Activated CD8-positive, alpha-beta memory T cell treated with anti-CD3 and anti-CD28 coated beads for 4 hours (primary cell): ENCODE measurements around the gene OR2V1.
A peak's percentile ranks its signal among the peaks of the same experiment; 100 is the strongest.
"Not testable (repeated sequence)": the region's sequence is repeated elsewhere in the genome, so short reads cannot be mapped to it uniquely, and the experiment has no call there.

Source experiments
- DNase-seq, 2 donors: peaks; one replicate each; pipeline ENCODE4 v3.0.0-alpha.2; 2020; ENCODE audit warnings: low read depth in 2 of 2

The OR2V1 gene, protein sequence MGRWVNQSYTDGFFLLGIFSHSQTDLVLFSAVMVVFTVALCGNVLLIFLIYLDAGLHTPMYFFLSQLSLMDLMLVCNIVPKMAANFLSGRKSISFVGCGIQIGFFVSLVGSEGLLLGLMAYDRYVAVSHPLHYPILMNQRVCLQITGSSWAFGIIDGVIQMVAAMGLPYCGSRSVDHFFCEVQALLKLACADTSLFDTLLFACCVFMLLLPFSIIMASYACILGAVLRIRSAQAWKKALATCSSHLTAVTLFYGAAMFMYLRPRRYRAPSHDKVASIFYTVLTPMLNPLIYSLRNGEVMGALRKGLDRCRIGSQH

DNA sequence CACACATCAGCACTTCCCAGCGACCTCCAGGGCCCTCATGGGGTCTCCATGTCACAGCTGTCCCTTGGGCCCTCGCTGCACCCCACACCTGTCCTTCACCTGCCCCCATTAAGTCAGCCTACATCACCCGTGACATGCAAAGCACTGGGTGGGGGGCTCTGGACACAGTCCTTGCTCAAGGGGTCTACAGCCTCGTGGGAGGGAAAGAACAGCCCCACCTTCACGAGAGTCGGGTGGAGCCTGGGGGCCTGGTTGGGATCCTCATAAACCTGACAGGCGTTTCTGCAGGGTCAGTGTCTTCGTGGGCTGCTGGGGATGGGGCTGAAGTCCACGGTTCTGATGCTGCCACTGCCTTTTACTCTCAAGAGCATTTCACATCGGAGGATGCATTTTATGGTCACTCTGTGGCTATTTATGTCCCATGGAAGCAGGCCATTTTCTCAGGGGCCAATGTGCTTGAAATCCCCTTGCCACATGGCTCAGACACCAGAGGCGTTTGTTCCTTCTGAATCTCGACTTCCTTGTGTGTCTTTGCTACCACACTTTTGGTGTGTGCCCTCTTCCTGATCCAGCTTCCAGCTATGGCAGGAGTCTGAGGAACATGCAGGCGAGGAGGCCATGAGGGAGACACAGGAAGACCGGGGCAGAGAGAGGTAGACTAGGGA, at the start of gene OR2V1:
Gene OR2V1, minus strand, starts transcription at position 338 of the 665 bp plus-strand sequence. CDS start 5,865 bp downstream, outside the sequence.
- DNase-seq, result no peak

DNA sequence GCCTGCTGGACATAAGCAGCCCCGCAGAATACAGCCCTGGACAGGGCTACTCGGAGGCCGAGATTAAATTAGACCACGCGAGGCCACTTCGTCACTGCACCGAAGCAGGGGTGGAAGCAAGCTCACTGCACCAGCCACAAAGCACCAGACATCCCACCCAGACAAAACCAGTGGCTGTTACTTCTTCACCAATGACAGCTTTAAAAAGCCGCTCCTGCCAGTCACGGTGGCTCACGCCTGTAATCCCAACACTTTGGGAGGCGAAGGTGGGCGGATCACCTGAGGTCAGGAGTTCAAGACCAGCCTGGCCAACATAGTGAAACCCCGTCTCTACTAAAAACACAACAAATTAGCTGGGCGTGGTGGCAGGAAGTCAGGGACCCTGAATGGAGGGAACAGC, 46.6 kb upstream of the OR2V1 start:
- DNase-seq, result not testable (repeated sequence)

DNA sequence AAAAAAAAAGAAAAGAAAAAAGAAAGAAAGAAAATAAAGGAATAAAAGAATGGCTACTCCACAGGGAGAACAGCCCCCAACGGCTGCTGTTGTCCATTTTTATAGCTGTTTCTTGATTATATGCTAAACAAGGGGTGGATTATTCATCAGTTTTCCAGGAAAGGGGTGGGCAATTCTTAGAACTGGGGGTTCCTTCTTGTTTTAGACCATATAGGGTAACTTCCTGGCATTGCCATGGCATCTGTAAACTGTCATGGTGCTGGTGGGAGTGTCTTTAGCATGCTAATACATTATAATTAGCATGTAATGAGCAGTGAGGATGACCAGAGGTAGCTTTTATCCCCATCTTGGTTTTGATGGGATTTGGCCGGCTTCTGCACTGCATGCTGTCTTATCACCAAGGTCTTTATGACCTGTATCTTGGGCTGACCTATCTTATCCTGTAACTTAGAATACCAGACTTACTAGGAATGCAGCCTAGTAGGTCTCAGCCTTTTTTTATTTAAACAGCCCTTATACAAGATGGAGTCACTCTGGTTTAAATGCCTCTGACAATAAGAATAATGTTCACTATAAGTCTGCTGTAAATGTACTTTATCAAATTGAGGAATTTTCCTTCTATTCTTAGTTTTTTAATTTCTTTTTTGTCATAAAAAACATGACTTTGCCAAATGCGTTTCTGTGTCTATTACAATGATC, 45.4 kb upstream of the OR2V1 start:
- no peak for DNase-seq

DNA sequence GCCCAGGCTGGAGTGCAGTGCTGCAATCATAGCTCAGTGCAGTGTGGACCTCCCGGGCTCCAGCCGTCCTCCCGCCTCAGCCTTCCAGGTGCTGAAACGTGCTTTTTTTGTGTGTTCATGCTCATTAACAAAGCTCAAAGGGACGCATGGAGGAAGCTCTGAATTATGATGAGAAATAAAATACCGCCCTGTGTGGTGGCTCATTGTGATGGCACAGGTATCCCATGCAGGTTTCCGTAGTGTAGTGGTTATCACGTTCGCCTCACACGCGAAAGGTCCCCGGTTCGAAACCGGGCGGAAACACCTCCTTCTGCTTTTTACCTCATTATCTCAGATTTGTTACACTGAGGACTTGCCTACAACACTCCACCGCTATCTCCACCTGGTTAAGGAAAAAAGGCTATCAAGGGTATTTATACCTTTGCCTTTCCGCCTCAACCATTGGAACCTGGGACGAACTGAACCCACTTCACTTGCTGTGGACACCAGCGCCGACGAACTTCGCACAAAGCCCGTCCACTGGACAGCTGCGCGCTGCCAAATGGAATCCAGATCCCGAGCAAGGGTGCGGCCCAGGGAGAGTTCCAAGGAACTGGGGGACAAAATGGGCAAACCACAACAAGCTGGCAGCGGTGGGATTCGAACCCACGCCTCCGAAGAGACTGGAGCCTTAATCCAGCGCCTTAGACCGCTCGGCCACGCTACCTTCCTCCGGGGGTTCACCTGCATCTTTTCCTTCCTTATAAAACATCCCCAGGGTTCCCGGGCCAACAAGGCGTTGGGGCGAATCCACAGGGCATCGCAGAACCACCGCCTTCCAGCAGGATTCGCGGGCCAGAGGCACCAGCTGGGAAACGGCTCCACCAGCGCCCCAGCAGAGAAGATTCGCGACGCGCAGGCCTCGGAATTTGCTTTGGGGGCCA, 42.7 kb upstream of the OR2V1 start:
- DNase-seq, result peak in 1 of 2 donors; percentile 20

DNA sequence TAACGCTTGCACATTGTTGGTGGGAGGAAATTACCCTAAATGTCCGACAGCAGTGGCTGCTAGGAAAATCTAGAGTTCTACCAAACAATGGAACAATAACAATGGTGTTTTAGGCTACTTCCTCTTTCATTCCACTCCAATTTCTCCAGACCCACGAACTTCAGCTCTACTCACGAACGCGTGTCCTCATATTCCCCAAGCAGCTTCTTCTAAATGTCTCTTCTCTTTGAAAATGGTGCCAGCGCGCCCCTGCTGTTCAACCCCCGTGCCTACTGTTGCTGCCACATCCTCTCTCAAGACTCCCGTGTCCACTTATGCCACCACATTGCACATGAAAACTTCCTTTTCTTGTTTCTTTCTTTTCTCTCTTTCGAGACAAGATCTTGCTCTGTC, 42.1 kb upstream of the OR2V1 start:
- peak in 1 of 2 donors; percentile 65 for DNase-seq

DNA sequence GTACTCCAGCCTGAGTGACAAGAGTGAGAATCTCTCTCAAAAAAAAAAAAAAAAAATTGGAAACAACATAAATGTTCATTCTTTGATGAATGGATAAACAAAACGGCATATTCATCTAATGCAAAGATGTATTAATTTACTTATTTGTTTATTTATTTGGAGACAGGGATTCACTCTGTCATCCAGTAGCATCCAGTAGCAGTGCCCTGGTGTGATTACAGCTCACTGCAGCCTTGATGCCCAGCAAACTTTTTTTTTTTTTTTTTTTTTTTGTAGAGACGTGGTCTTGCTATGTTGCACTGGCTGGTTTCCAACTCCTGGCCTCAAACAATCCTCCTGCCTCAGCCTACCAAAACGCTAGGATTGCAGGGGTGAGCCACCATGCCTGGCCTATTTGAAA, 40.8 kb upstream of the OR2V1 start:
- no peak for DNase-seq

DNA sequence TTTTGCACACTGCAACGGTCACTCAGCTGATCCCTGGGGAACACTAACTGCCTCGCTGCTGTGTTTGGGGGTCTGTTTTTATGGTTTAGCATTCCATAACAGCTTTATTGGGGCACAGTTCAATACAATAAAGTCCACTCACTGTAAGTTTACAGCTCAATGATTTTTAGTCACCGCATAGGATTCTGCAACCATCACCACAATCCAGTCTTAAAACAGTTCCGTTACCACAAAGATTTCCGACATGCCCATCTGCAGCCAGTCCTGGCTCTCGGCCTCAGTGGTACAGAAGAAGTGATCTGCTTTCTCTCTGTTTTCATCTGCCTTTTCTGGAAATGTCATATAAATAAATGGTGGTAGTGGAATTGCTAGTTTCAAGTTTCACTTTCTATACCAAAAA, 40.0 kb upstream of the OR2V1 start:
- DNase-seq, result no peak

DNA sequence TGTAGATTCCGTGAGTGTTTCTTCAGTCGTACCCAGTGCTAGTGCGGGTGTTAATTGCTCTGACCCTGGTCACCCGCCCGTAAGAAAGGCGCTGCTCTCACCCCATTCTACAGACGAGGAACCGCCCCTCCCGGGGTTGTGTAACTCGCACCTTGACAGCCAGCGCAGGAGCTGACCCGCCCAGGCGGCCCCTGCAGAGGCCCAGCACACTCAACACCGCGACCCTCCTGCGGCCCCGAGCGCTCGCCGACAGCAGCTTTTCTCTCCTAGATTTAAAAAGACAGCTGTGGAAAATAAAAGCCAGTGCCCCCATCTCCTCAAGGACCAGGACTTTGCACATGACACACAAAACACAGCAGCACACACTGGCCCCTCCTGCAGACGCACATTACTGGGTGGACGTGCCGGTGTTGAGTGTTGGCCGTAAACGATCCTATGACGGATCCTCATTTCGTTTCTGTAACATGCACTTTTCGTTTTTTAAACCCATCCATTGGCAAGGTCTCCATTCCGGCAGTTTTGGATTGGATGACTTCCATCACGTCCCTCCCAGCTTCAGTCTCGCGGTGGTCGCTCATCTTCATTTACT, 39.4 kb upstream of the OR2V1 start:
- no peak for DNase-seq

DNA sequence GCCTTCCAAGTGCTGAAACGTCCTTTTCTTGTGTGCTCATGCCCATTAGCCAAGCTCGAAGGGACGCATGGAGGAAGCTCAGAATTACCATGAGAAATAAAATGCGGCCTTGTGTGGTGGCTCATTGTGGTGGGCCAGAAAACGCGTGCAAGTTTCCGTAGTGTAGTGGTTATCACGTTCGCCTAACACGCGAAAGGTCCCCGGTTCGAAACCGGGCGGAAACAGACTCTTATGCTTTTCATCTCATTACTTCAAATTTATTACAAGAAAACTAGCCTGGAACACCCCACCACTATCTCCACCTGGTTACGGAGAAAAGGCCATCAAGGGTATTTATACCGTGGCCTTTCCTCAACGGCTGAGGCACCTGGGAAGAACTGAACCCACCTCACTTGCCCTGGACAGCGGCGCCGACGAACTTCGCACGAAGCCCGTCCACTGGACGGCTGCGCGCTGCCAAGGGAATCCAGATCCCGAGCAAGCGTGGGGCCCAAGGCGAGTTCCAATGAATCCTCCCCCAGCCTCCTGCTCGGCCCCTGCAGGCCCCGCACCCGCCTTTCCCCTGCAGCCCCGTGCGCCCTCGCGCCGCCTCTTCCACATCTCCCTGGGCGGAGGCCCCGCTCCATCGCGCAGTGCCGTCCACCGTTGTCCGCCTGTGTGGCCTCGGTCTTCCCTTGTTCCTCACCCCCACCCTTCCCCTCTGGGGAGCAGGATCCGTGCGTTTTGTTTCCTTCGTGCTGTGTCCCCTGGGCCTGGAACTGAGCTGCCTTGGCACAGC, 38.7 kb upstream of the OR2V1 start:
- DNase-seq, result peak; percentile 45 to 57

DNA sequence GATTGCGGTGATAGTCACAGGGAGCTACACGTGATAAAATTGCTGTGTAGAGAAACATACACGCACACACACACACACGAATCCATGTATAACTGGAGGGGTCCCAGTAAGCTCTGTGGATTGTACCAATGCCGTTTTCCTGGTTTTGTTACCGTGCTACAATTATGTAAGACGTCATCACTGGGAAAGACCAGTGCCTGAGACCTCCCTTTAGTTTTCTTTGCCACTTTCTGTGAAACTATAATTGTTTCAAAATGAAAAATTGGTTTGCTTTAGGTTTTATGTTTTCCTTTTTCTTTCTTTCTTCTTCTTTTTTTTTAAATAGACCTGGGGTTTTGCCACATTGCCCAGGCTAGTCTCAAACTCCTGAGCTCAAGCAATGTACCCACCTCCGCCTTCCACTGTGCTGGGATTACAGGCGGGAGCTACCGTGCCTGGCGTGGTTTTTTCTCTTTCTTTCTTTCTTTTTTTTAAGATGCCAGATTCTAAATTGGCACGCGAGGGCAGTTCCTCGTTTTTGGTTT, 37.7 kb upstream of the OR2V1 start:
- DNase-seq, result no peak

DNA sequence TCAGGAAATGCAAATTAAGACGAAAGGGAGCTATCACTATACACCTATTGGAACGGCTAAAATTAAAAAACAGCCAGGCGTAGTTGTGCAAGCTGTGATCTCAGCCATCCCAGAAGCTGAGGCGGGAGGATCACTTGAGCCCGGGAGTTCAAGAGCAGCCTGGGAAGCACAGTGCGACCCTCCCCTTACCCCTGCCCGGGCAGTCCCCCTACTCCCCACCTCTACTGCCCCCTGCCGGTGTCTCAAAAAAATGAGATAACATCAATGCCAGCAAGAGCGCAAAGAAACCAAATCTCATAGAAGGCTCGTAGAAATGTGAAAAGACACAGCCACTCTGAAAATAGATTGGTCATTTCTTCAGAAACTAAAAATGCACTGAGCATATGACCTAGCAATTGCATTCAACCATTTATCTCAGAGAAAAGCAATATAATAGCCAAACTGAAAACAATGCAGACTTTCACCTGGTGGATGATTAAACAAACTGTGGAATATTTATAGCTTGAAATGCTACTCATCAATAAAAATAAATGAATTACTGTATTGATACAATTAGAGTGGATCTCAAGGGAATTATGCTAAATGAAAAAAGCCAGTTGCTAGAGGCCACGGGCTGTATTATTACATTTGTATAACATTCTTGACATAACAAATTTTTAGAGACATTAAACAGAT, 37.0 kb upstream of the OR2V1 start:
- no peak for DNase-seq

DNA sequence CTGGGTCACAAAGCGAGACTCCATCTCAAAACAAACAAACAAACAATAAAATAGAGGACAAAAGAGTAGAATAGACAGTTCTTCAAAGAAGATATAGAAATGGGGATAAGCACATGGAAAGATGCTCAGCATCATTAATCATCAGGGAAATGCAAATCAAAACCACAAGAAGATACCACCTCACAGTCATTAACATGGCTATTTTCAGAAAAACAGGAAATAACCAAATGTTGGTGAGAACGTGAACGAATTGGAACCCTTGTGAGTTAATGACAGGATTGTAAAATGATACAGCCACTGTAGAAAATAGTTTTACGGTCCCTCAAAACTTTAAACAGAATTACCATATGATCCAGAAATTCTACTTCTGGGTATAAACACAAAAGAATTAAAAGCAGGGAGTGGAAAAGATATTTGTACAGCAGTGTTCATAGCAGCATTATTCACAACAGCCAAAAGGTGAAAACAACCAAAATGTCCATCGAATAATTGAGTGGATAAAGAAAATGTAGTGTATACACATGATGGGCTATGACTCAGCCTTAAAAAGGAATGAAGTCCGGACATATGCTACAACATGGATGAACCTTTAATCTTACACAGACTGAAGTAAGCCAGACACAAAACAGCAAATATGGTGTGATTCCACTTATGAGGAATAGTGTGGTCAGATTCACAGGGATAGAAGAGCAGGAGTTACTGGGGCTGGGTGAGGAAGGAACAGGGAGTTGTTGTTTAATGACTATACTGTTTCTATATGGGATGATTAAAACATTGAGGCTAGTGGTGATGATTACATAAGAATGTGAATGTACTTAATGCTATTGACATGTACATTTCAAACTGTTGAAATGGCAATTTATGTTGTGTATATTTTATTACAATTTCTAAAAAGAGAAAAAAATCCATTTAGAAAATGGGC, 36.1 kb upstream of the OR2V1 start:
- DNase-seq, result no peak

DNA sequence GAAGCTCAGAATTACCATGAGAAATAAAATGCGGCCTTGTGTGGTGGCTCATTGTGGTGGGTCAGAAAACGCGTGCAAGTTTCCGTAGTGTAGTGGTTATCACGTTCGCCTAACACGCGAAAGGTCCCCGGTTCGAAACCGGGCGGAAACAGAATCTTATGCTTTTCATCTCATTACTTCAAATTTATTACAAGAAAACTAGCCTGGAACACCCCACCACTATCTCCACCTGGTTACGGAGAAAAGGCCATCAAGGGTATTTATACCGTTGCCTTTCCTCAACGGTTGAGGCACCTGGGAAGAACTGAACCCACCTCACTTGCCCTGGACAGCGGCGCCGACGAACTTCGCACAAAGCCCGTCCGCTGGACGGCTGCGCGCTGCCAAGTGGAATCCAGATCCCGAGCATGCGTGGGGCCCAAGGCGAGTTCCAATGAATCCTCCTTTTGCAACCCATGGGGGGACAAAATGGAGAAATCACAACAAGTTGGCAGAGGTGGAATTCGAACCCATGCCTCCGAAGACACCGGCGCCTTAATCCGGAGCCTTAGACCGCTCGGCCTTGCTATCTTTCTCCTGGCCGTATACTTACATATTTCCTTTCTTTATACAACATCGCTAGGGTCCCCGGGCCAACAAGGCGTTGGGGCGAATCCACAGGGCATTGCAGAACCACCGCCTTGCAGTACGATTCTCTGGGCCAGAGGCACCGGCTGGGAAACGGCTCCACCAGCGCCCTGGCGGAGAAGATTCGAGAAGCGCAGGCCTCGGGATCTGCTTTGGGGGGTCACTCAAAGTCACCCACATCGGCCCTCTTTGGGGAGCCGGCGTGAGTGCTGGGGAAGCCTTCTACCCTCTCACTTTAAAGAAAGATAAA, 33.3 kb upstream of the OR2V1 start:
- DNase-seq, result no peak

DNA sequence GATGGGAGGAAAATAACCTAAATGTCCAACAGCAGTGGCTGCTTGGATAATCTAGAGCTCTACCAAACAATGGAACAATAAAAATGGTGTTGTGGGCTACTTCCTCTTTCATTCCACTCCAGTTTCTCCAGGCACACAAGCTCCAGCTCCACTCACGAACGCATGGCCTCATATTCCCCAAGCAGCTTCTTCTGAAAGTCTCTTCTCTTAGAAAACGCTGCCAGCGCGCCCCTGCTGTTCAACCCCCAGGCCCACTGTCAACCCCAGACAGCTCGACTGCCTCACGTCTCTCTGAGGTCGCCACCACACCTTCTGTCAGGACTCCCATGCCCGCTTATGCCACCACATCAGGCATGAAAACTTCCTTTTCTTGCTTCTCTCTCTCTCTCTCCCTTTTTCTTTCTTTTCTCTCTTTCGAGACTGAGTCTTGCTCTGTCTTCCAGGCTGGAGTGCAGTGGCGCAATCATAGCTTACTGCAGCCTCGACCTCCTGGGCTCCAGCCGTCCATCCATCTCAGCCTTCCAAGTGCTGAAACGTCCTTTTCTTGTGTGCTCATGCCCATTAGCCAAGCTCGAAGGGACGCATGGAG, 32.6 kb upstream of the OR2V1 start:
- no peak for DNase-seq

DNA sequence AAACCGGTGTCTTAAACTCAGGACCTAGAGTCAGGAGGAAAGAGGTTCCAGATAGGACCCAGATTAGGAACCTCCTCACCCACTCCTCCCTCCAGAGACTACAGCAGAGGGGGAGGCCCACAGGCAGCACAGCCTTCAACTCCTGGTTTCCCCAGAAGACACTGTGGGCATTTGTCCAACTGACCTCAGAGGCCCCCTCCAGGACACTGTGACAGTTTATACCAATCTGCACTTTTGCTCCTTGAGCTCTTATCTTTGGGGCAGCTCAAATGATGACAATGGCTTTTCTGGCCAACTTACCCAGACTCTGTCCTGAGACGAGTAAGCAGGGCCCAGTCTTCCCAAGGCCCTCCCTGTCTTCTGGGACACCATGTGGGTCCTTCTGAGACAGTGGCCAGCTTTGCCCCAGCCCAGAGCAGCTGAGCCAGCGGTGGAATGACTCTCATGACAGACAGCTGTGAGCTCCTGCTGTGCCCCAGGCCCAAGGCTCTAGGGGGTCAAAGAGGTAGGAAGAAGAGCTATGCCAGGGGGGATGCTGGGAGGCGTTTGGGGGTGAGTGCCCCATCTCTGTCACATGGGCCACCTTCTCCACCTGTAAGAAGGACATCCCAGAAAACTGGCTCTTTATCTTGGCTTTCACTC, 30.7 kb upstream of the OR2V1 start:
- DNase-seq, result no peak

DNA sequence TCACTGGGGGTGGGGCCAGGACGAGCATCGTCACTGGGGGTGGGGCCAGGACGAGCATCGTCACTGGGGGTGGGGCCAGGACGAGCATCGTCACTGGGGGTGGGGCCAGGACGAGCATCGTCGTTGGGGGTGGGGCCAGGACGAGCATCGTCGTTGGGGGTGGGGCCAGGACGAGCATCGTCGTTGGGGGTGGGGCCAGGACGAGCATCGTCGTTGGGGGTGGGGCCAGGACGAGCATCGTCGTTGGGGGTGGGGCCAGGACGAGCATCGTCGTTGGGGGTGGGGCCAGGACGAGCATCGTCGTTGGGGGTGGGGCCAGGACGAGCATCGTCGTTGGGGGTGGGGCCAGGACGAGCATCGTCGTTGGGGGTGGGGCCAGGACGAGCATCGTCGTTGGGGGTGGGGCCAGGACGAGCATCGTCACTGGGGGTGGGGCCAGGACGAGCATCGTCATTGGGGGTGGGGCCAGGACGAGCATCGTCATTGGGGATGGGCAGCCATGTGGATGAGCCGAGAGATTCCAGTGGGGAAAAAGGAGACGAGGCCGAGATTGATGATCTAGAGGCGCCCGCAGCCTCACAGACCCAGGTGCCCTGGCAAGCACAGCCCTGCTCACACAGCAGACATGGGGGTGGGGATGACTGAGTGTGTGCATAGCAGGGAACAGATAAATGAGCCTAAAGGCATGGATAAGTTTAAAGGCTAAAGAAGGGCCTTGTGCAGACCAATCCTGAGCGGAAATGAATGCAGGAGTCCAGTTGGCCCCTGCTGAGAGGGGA, 30.0 kb upstream of the OR2V1 start:
- peak in 1 of 2 donors; percentile 16 for DNase-seq
